SK-N-DZ (cell line): ENCODE data around the gene ADCY7.

Source experiments
- small RNA-seq, 2 experiments: library from RNA; depleted of rRNA; stranded (forward); fragments of <200 nt; gene quantifications; one replicate each; pipeline ENCODE3, GENCODE V24; 2014

ADCY7 gene

Small RNA genes within 50 kb of the gene (small RNA-seq; reads per million reads assigned to genes)
- gene MIR6771: 0 reads per million in 2 experiments
